A673 (cell line): ENCODE measurements around the gene JAML. TPM values are rescaled to one million over a fixed set of nuclear protein-coding genes. Genes with fewer than 3 reads are reported as not detected.

Experiments
- BruUV-seq: library from RNA; stranded (reverse); fragments of 400-500 nt; replicated peaks from 2 replicates; lab custom pipeline; 2021; lab: Mats Ljungman, UMichigan
- CTCF ChIA-PET: fragments of 300-600 bp; sonication (Branson Sonifier 250); formaldehyde crosslinking; loops from one replicate; lab custom pipeline; 2022; ENCODE audit warnings: antibody characterized with exemption; lab: Charles Lee
- POLR2A ChIA-PET: fragments of 300-600 bp; sonication (Branson Sonifier 250); formaldehyde crosslinking; loops from one replicate; lab custom pipeline; 2022; ENCODE audit warnings: antibody characterized with exemption; ENCODE audit not compliant: low non-redundant PET; lab: Charles Lee
- DNase-seq: peaks from one replicate; pipeline ENCODE4 v3.0.0-alpha.2; 2015; ENCODE audit warnings: low spot score
- H3K27ac ChIP-seq: fragments of 200-600 bp; sonication (generic); 2 replicates; pipeline ENCODE4 v1.5.1; 2016; ENCODE audit warnings: mixed run types, low read depth, mild to moderate bottlenecking, mixed read lengths, antibody characterized with exemption, low read length; ENCODE audit not compliant: poor library complexity, severe bottlenecking
- H3K27me3 ChIP-seq: fragments of 200-600 bp; sonication (generic); replicated peaks from 2 replicates; pipeline ENCODE4 v1.6.1; 2017; ENCODE audit warnings: mixed run types, low read depth, mild to moderate bottlenecking, mixed read lengths, antibody characterized with exemption, low read length; ENCODE audit not compliant: insufficient read depth, poor library complexity
- H3K36me3 ChIP-seq: fragments of 200-600 bp; sonication (generic); 2 replicates; pipeline ENCODE4 v1.6.1; 2016; ENCODE audit warnings: mixed run types, mild to moderate bottlenecking, mixed read lengths, antibody characterized with exemption, low read length; ENCODE audit not compliant: insufficient read depth, poor library complexity, severe bottlenecking
- H3K4me1 ChIP-seq: fragments of 200-600 bp; sonication (generic); 2 replicates; pipeline ENCODE4 v1.6.1; 2017; ENCODE audit warnings: mixed run types, mild to moderate bottlenecking, mixed read lengths, antibody characterized with exemption, low read length; ENCODE audit not compliant: insufficient read depth, poor library complexity, severe bottlenecking
- H3K4me3 ChIP-seq: fragments of 200-600 bp; sonication (generic); 2 replicates; pipeline ENCODE4 v1.5.1; 2016; ENCODE audit warnings: low read depth, mixed run types, mild to moderate bottlenecking, mixed read lengths, low read length; ENCODE audit not compliant: poor library complexity, severe bottlenecking
- H3K9me3 ChIP-seq: fragments of 200-600 bp; sonication (generic); 2 replicates; pipeline ENCODE4 v1.6.1; 2016; ENCODE audit warnings: mixed run types, low read depth, mild to moderate bottlenecking, mixed read lengths, antibody characterized with exemption, low read length; ENCODE audit not compliant: poor library complexity, severe bottlenecking
- EZH2 ChIP-seq: fragments of 200-600 bp; sonication (generic); IDR thresholded peaks from 2 replicates; pipeline ENCODE4 v1.6.1; 2017; ENCODE audit warnings: borderline replicate concordance, low read depth, mild to moderate bottlenecking, mixed read lengths, antibody characterized with exemption, low read length; ENCODE audit not compliant: poor library complexity, severe bottlenecking
- intact Hi-C: fragments of 100-400 bp; cut with micrococcal nuclease; formaldehyde crosslinking; loops from one replicate; pipeline ENCODE4 v1.10.0; 2022; ENCODE audit not compliant: unreplicated experiment
- total RNA-seq: library from RNA; stranded (reverse); gene quantifications from 2 replicates; pipeline ENCODE4 v1.2.3, GENCODE V29; 2021
- TF ChIP-seq, protein P1 (sequence below): fragments of 300-800, 200-600 bp; sonication (generic); conservative IDR thresholded peaks from 2 replicates; pipeline ENCODE4 v1.5.1; 2017; ENCODE audit warnings: low read depth, mild to moderate bottlenecking, antibody characterized with exemption, low read length, moderate library complexity, mixed read lengths

Gene JAML
- total RNA-seq, 1 experiment from 2014 or later, result not detected

DNA sequence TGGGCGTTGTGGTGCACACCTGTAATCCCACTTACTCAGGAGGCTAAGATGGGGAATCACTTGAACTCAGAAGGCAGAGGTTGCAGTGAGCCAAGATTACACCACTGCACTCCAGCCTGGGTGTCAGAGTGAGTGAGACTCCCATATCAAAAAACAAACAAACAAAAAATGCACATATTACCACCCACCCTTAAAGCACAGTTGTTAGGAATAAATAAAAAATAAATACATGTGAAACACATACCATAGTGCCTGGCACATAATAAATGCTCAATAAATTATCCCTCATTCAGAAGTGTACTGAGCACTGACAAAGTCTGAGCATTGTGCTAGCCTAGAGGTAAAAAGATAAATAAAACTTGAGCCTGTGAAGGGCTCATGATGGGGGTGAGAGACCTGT, 9.0 kb upstream of the JAML start:
- Histone ChIP-seq H3K36me3 (no peaks in the 10 kb centered on the region), H3K4me1 (no peaks in the 10 kb centered on the region), H3K4me3 (no peak overlapping the region), H3K27me3 (peaks cover 37% of the 10 kb centered on the region), H3K9me3 (no peaks in the 10 kb centered on the region), H3K27ac (no peak overlapping the region)
- intact Hi-C loops, result no loop called here
- no TSS peak for BruUV-seq
- POLR2A ChIA-PET, result no interaction called here
- no peak for TF ChIP-seq EZH2
- TF ChIP-seq, protein P1, sequence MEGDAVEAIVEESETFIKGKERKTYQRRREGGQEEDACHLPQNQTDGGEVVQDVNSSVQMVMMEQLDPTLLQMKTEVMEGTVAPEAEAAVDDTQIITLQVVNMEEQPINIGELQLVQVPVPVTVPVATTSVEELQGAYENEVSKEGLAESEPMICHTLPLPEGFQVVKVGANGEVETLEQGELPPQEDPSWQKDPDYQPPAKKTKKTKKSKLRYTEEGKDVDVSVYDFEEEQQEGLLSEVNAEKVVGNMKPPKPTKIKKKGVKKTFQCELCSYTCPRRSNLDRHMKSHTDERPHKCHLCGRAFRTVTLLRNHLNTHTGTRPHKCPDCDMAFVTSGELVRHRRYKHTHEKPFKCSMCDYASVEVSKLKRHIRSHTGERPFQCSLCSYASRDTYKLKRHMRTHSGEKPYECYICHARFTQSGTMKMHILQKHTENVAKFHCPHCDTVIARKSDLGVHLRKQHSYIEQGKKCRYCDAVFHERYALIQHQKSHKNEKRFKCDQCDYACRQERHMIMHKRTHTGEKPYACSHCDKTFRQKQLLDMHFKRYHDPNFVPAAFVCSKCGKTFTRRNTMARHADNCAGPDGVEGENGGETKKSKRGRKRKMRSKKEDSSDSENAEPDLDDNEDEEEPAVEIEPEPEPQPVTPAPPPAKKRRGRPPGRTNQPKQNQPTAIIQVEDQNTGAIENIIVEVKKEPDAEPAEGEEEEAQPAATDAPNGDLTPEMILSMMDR, result no peak
- CTCF ChIA-PET, result no interaction called here
- no peak for DNase-seq

DNA sequence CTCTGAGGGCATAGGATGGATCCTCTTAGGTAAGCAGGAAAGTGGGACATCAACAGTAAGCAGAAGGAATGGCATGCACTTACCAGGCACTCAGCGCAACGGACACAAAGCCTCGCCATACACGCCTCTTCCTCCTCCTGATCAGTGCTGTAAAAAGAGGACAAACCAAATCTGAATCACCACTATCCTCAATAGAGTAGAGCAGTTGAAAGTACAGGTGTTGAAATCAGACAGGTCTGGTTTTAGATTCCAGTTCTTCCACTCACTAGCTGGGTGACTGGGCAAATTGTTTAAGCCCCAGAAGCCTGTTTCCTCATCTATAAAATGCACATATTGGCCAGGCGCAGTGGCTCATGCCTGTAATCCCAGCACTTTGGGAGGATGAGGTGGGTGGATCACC, 8.6 kb upstream of the JAML start:
- Histone ChIP-seq H3K9me3 (no peaks in the 10 kb centered on the region), H3K36me3 (no peaks in the 10 kb centered on the region), H3K4me3 (no peak overlapping the region), H3K27me3 (peaks cover 39% of the 10 kb centered on the region), H3K4me1 (no peaks in the 10 kb centered on the region), H3K27ac (no peak overlapping the region)
- ChIA-PET POLR2A (no interaction called here), CTCF (no interaction called here)
- TF ChIP-seq, protein P1, result no peak
- no peak for TF ChIP-seq EZH2
- no TSS peak for BruUV-seq
- no peak for DNase-seq
- intact Hi-C loops, result no loop called here

DNA sequence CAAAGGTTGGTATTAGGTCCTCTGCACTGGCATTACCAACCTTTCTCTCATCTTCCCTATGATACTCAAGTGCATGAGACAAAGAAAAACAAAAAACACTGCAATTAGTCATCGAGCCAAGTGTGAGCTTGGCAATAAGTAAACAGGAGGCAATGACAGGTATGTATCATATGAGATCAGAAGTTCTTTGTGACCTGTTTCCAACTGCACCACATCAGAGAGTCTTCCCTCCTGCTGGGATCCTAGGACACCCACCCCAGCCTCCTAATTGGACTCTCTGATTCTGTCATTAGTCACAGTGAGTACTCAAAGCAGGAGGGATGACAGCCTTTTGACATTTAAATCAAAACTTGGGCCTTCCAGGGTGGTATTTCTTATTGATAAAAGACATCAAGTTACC, 7.8 kb upstream of the JAML start:
- DNase-seq, result no peak
- BruUV-seq, result no TSS peak
- ChIA-PET POLR2A (no interaction called here), CTCF (no interaction called here)
- Histone ChIP-seq H3K27me3 (peaks cover 43% of the 10 kb centered on the region), H3K4me3 (no peak overlapping the region), H3K9me3 (no peaks in the 10 kb centered on the region), H3K27ac (no peak overlapping the region), H3K36me3 (no peaks in the 10 kb centered on the region), H3K4me1 (no peaks in the 10 kb centered on the region)
- intact Hi-C loops, result no loop called here
- TF ChIP-seq, protein P1, result no peak
- no peak for TF ChIP-seq EZH2
